ENCODE results near the gene SPRY2. TPM values are rescaled to one million over a fixed set of nuclear protein-coding genes. Genes with fewer than 3 reads are reported as not detected.
A peak's percentile ranks its signal among the peaks of the same experiment; 100 is the strongest.

SPRY2 gene
- total and polyA plus RNA-seq, 2 of the 8 experiments (the other 6 are each of a cell fraction or from before 2014, with no cell fraction given) = 37.7 to 37.9 TPM

- Histone ChIP-seq H3K56ac (replicated peaks; ENCODE audit: insufficient read length, low read depth, low read length) (no peak overlapping the region), H3K23me2 (ENCODE audit: low read depth, low read length) (no peaks in the 10 kb centered on the region), H3K79me1 (ENCODE audit: low read depth, low read length) (no peaks in the 10 kb centered on the region), H4K8ac (ENCODE audit: extremely low read depth, insufficient read depth, low read length) (no peak overlapping the region), H2BK5ac (ENCODE audit: low read depth, low read length) (peak overlapping the region; percentile 81; the same call in 1 of the 2 replicates), H4K20me1 (replicated peaks in 1 of 2; ENCODE audit: control insufficient read depth in 1 of 2, insufficient read depth in 2 of 2, low read length in 2 of 2) (no peaks in the 10 kb centered on the region), H2AK5ac (ENCODE audit: low read depth, low read length) (no peak overlapping the region), H2BK120ac (replicated peaks; ENCODE audit: low read depth, low read length) (no peak overlapping the region), H3K9ac (replicated peaks in 1 of 4; ENCODE audit: extremely low read depth in 1 of 4, low read depth in 3 of 4, low read length in 3 of 4) (no peak overlapping the region), H2AFZ (ENCODE audit: low read length) (no peak overlapping the region), H2BK20ac (ENCODE audit: low read length) (no peak overlapping the region), H3K4me2 (ENCODE audit: insufficient read depth in 1 of 2, low read depth in 2 of 2, low read length in 2 of 2) (peak overlapping the region; percentile 45 to 63; a peak in 2 of 4 replicates), H3K27ac (ENCODE audit: low read depth, low read length) (no peak overlapping the region), H3K79me2 (ENCODE audit: control insufficient read depth in 1 of 2, insufficient read depth in 2 of 2, low read length in 2 of 2) (no peaks in the 10 kb centered on the region), H3K23ac (ENCODE audit: insufficient read length) (no peak overlapping the region), H2BK12ac (ENCODE audit: low read depth, low read length) (peak overlapping the region; percentile 39; the same call in 1 of the 2 replicates), H3K4me3 (ENCODE audit: extremely low read depth in 1 of 4, insufficient read depth in 2 of 4, low read depth in 3 of 4, low read length in 4 of 4) (peak overlapping the region in 1 of 4 experiments; percentile 34; a peak in 1 of 8 replicates), H4K5ac (ENCODE audit: insufficient read length, low read depth, low read length) (peak overlapping the region; percentile 100), H4K91ac (replicated peaks; ENCODE audit: insufficient read length, low read length) (no peak overlapping the region), H3K18ac (ENCODE audit: extremely low read depth, low read length) (peak overlapping the region; percentile 51; the same call in 1 of the 2 replicates), H2BK15ac (ENCODE audit: low read length) (no peak overlapping the region), H3K4me1 (replicated peaks in 1 of 4; ENCODE audit: control insufficient read depth in 3 of 4, insufficient read depth in 4 of 4, low read length in 3 of 4) (peaks cover 1 to 6% (median 5%) of the 10 kb centered on the region in 4 experiments; a peak in 4 of 7 replicates), H3K4ac (replicated peaks; ENCODE audit: insufficient read length, low read depth, low read length) (no peak overlapping the region), H3K27me3 (replicated peaks in 1 of 4; ENCODE audit: control insufficient read depth in 3 of 4, extremely low read depth in 1 of 4, insufficient read depth in 3 of 4, low read length in 3 of 4) (no peaks in the 10 kb centered on the region), H3K9me3 (ENCODE audit: insufficient read depth in 2 of 2, low read depth in 1 of 2, low read length in 1 of 2) (no peaks in the 10 kb centered on the region), H3K14ac (ENCODE audit: insufficient read length) (no peak overlapping the region), H3K36me3 (ENCODE audit: control insufficient read depth in 2 of 4, insufficient read depth in 4 of 4, low read length in 3 of 4) (no peaks in the 10 kb centered on the region)
- no peak for DNase-seq (ENCODE audit: low read depth in 1 of 2, low spot score in 2 of 2)
- POLR2A ChIA-PET (ENCODE audit: partially characterized antibody) = interaction anchor here (0.8 to 3.1 kb wide), 5 partner anchors 20 to 425 kb away, joined by 3 to 13 read pairs (median 3); partner anchors contain the start of gene SPRY2
- 17% methylated on average over 5 of the region's 7 CpGs; no CpG with 5 or more reads in 1 of the 2 experiments for WGBS, 2 experiments (ENCODE audit: extremely low coverage in 1 of 2, insufficient coverage in 1 of 2, insufficient read length in 1 of 2, insufficient replicate concordance in 2 of 2, low coverage in 1 of 2, low lambda C conversion rate in 2 of 2, missing lambda C conversion rate in 1 of 2)
- CTCF ChIA-PET (ENCODE audit: partially characterized antibody) = interaction anchor here (0.8 to 1.0 kb wide), 3 partner anchors 12 to 46 kb away, joined by 3 to 7 read pairs (median 3); no protein-coding TSS in a partner anchor
- no peak for FAIRE-seq
- TF ChIP-seq SIN3A (conservative IDR thresholded peaks at IDR 0.05 in 1 of 2, IDR thresholded peaks at IDR 0.05 in 1 of 2; ENCODE audit: low read depth in 1 of 2, low read length in 2 of 2) (no peak), TEAD4 (IDR thresholded peaks at IDR 0.05; ENCODE audit: low read depth, low read length) (no peak), POLR2A (IDR thresholded peaks at IDR 0.05; ENCODE audit: control extremely low read depth in 1 of 2, low read depth in 2 of 2, low read length in 2 of 2) (no peak), SRF (IDR thresholded peaks at IDR 0.05; ENCODE audit: low read depth, low read length) (no peak), SIX5 (IDR thresholded peaks at IDR 0.05; ENCODE audit: low read depth, low read length) (no peak), NRF1 (IDR thresholded peaks at IDR 0.05; ENCODE audit: low read depth, low read length) (no peak), RNF2 (IDR thresholded peaks at IDR 0.05; ENCODE audit: borderline replicate concordance, low read depth, low read length, missing control alignments, poor library complexity, severe bottlenecking) (no peak), TAF7 (optimal IDR thresholded peaks at IDR 0.05; ENCODE audit: borderline replicate concordance, low read depth, low read length) (no peak), CEBPB (IDR thresholded peaks at IDR 0.05; ENCODE audit: low read depth, low read length) (no peak), RXRA (IDR thresholded peaks at IDR 0.05; ENCODE audit: insufficient read depth, low read depth, low read length) (no peak), EGR1 (IDR thresholded peaks at IDR 0.05; ENCODE audit: borderline replicate concordance, low read depth, low read length) (no peak), GTF2F1 (IDR thresholded peaks at IDR 0.05; ENCODE audit: borderline replicate concordance, low read depth, low read length) (no peak), TAF1 (IDR thresholded peaks at IDR 0.05; ENCODE audit: low read depth, low read length) (no peak)
Observed at GRCh38 chr13:80296638-80297037, 44.3 kb downstream of the SPRY2 start.

Data from H1 (cell line).